NCI-H2196 treated with DMSO at 0.1 percent for 48 hours (cell line): ENCODE measurements around the gene CYP46A1.

Experiments
- DNase-seq: peaks from one replicate; lab custom pipeline; 2025; ENCODE audit not compliant: unreplicated experiment; lab: John Stamatoyannopoulos, UW

Gene CYP46A1

GRCh38 chr14:99672506-99673304 is 11.4 kb upstream of the CYP46A1 start:
- DNase-seq: no peak

DNA sequence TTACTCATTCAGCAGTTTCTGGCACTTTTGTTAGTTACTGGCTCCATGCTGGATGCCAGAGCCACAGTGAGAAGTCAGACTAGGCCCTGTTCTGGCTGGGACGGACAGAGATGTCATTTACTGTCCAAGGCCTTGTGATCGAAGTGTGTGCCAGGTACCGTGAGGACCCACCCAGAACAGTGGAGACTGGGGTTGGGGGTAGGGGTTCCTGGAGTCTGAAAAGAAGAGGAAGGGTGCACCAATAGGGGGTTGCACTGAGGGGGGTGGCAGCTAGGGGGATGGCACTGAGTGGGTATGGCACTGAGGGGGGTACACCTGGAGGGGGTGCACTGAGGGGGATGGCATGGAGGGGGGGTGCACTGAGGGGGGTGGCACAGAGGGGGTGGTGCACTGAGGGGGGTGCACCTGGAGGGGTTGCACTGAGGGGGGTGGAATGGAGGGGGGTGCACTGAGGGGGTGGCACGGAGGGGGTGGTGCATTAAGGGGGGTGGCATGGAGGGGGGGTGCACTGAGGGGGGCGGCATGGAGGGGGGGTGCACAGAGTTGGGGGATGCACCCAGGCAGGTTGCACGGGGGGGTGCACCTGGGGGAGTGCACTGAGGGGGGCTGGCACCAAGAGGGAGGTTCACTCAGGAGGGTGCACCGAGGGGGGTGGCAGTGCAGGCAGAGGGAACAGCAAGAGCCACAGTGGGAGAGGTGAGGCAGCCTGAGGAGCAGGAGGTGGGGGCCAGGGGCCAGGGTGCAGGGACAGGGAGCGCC is 10.6 kb upstream of the CYP46A1 start:
- no peak for DNase-seq

DNA sequence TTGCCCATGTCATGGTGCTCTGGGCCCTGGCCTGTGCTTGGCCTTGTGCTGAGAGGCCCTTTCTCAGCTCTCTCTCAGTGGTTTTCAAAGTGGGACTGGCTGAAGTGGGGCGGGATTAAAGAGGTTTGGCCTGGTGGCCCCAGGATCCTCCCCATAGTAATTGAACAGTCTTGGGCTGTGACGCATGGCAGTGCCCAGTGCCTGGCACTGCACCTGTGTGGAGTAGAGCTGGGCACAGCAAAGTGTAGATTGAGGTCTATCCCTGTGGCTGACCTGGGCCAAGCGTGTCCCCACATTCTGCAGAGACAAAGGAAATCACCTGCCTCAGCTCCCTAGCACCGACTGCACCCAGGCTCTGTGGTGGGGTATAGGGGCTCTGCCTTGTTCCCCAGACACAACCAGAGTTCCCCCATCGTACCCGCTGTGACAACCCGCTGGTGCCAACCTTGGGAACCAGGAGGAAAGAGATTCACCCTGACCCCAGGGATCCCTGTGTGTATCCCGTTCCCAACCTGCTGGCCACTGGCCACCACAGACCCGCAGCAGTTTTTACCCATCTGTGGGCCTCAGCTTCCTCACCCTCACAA is 9.9 kb upstream of the CYP46A1 start:
- no peak for DNase-seq

- DNase-seq: no peak
Measured at GRCh38 chr14:99674776-99675381, 9.2 kb upstream of the CYP46A1 start.

DNA sequence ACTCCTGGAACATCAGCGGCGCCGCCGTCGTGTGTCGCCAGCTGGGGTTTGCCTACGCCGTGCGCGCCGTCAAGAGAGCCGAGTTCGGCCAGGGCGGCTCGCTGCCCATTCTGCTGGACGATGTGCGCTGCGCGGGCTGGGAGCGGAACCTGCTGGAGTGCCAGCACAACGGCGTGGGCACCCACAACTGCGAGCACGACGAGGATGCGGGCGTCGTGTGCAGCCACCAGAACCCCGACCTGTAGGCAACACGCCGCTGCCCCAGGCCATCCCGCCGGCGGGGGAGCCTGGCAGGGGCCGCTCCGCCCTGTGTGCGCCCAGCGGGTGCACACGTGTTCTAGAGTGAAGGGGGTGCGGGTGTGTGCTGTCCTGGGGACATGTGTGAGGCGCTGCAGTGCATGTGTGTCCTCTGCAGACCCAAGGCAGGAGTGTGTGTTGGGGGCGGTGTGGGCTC is 8.7 kb upstream of the CYP46A1 start:
- no peak for DNase-seq

GRCh38 chr14:99675951-99676350 is 8.1 kb upstream of the CYP46A1 start:
- no peak for DNase-seq

- DNase-seq: no peak
Measured at GRCh38 chr14:99676657-99677056, 7.4 kb upstream of the CYP46A1 start.

DNA sequence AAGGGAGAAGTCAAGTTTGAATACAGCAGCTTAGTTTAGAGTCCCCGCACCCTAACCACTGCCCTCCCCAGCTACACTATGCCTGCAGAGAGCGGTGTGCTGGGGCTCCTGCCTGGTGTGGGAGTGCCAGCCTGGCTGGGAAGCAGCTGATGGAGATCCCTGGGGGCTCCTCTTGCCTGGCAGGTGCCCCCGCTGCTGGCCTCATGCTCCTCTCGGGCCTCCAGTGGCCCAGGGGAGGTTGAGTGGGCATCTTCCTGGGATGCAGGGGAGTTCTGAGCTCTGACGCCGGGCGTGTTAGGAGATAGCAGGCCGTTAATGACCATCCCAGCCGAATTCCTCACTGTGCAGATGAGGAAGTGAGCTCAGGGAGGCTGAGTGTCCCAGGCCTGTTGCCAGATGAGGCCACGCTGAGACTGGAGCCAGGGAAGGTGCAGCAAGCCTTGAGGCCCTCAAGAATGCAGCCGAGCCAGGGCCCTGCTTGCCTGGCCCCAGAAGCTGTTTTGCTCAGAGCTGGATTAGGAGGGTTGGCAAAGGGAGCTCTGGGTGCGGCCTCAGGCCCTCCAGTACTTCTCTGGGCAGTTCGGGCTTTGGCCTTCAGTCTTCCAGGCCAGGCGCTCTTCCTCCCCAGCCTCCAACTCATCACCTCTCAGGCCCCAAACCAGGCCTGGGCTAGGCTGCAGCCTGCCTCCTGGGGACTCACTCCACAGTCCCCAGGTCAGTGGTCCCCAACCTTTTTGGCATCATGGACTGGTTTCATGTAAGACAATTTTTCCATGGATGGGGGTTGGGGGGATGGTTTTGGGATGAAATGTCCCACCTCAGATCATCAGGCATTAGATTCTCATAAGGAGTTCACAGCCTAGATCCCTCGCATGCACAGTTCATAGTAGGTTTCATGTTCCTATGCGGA is 6.6 kb upstream of the CYP46A1 start:
- DNase-seq: no peak

- no peak for DNase-seq
Measured at GRCh38 chr14:99678198-99678597, 5.9 kb upstream of the CYP46A1 start.

GRCh38 chr14:99679111-99679510 is 5.0 kb upstream of the CYP46A1 start:
- no peak for DNase-seq

- no peak for DNase-seq
Measured at GRCh38 chr14:99679543-99679942, 4.6 kb upstream of the CYP46A1 start.

GRCh38 chr14:99679996-99680395 is 4.1 kb upstream of the CYP46A1 start:
- DNase-seq: no peak

GRCh38 chr14:99681101-99681831 is 2.8 kb upstream of the CYP46A1 start:
- DNase-seq: no peak

DNA sequence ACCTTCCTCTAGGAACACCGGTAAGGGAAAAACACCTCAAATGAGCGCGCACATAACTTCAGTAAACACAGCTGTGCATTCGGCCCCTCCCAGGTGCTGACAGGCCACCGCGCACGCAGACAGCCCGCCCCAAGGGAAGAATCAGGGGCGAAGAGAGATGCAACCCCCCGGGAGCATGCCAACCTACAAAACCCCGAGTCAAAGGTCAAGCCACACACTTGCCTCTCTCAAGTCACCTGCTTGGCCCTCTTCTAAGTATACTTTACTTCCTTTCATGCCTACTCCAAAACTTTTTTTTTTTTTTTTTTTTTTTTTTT is 2.3 kb upstream of the CYP46A1 start:
- DNase-seq: no peak

- DNase-seq: peak; percentile 18
Measured at GRCh38 chr14:99682809-99683618, 1.1 kb upstream of the CYP46A1 start.

DNA sequence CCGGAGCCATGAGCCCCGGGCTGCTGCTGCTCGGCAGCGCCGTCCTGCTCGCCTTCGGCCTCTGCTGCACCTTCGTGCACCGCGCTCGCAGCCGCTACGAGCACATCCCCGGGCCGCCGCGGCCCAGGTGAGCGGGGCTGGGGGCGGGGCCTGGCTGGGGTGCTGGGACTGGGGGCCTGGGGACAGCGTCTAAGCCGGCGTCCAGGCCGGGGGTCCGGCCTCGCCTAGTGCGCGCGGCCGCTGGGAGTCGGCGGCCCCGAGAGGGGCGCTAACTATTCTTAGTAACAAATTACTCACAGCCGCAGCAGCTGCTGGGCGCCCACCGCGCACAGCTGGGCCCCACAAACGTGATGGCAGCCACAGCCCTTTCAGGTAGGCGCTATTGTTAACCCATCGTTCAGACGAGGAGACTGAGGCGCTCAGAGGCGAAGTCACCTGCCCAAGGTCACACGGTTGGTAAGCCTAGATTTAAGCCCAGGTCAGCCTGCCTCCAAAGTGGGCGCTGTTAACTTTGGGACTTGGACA is 374 bp downstream of the CYP46A1 start:
- no peak for DNase-seq

DNA sequence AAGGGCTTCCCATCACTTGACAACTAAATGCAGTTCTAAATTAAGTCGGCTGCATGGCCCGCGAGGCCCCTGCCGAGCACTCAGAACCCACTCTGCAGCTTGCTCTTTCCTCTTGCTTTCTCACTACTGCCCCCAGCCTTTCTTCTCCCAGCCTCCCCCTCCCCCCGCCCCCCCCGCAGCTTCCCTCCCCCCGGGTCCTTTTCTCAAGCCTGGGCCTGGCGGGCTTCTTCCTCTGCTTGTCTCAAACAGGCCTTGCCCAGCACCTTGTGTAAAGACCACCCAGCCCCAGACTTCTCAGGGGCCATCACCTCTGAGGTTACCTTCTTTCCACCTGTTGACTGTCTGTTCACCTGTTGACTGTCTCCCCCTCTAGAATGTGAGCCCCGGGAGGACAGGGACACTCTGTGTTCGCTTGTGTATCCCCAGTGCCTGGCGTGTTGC is 1.1 kb downstream of the CYP46A1 start:
- DNase-seq: no peak

DNA sequence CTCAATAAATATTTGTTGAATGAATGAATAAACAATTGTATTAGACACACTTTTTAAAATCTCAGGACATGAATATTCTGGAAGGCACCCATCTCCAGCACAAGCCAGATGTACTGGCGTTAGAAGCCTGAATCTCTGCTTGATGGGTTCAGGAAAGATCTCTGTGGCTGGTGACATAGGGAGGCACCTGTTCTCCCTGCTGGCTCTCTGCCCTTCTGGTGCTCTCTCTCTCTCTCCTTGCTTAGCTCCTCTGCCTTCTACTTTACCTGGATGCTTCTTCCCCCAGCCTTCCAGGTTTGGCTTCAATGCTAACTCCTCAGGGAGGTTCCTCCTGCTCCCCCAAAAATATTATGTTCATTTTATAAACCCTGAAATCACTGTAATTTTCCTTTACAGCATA is 1.5 kb downstream of the CYP46A1 start:
- DNase-seq: no peak
